HepG2 (cell line): ENCODE results near the gene SLC35F4. TPM values are rescaled to one million over a fixed set of nuclear protein-coding genes. Genes with fewer than 3 reads are reported as not detected.

Experiments used
- ATAC-seq: fragments of 200-7000 bp; cut with Tn5 transposase; 3 replicates; pipeline ENCODE4 v1.9.1; 2020; ENCODE audit warnings: mild to moderate bottlenecking, moderate library complexity
- BruUV-seq: library from RNA; stranded (reverse); fragments of 400-500 nt; replicated peaks from 2 replicates; lab custom pipeline; 2021; lab: Mats Ljungman, UMichigan
- CTCF ChIA-PET: fragments of 300-600 bp; formaldehyde crosslinking; extraction: SDS; loops from one replicate; lab custom pipeline; 2021; ENCODE audit warnings: low total read pairs, inconsistent platforms, low intra/inter-chr PET ratio; lab: Yijun Ruan, JAX
- POLR2A ChIA-PET: fragments of 350-600 bp; sonication (Branson Sonifier 250); formaldehyde crosslinking; loops from one replicate; lab custom pipeline; 2020; ENCODE audit warnings: antibody characterized with exemption, inconsistent platforms; lab: Yijun Ruan, JAX
- DNase-seq: peaks from one replicate; pipeline ENCODE4 v3.0.0-alpha.2; 2015; ENCODE audit warnings: low spot score
- FAIRE-seq: peaks from 3 replicates; lab custom pipeline; 2011; peaks lifted over from hg19 to GRCh38; lab: Jason Lieb, UNC
- H2AFZ ChIP-seq: one replicate; pipeline ENCODE4 v1.6.1; 2011; ENCODE audit warnings: low read length, inconsistent platforms
- H3K27ac ChIP-seq: fragments of 300-600 bp; 3 replicates; pipeline ENCODE4 v1.8.0; 2011; ENCODE audit warnings: mixed run types, mild to moderate bottlenecking, mixed read lengths, low read length, inconsistent platforms; ENCODE audit not compliant: insufficient read depth; ENCODE audit errors: extremely low read length
- H3K27me3 ChIP-seq, 2 experiments: fragments of 200-600 bp in 1 of 2; 2 replicates in 1 of 2; 3 replicates in 1 of 2; pipeline versions ENCODE4 v1.6.0 to v1.8.0; 2011; ENCODE audit warnings: low read length in 2 of 2, mild to moderate bottlenecking in 2 of 2, moderate library complexity in 2 of 2, inconsistent platforms in 1 of 2; ENCODE audit not compliant: insufficient read depth in 2 of 2, control insufficient read depth in 1 of 2
- H3K36me3 ChIP-seq, 2 experiments: fragments of 200-600 bp in 1 of 2; replicated peaks in 1 of 2; 2 replicates in 1 of 2; 3 replicates in 1 of 2; pipeline versions ENCODE4 v1.5.1 to v1.8.0; 2011; ENCODE audit warnings: low read length in 2 of 2, inconsistent platforms in 1 of 2; ENCODE audit not compliant: insufficient read depth in 2 of 2, control insufficient read depth in 1 of 2
- H3K4me1 ChIP-seq: 2 replicates; pipeline ENCODE4 v1.5.1; 2012; ENCODE audit warnings: low read length, inconsistent platforms; ENCODE audit not compliant: insufficient read depth
- H3K4me2 ChIP-seq: 2 replicates; pipeline ENCODE4 v1.6.0; 2011; ENCODE audit warnings: low read depth, low read length, inconsistent platforms
- H3K4me3 ChIP-seq, 3 experiments: fragments of 200-600 bp in 1 of 3; sonication (generic), shearing (Covaris generic) in 1 of 3; replicated peaks in 1 of 3; 2 replicates each; pipeline ENCODE4 v1.5.1; 2011 to 2016; ENCODE audit warnings: low read length in 3 of 3, inconsistent platforms in 2 of 3, low read depth in 2 of 3, mild to moderate bottlenecking in 2 of 3, control low read depth in 1 of 3, mixed read lengths in 1 of 3; ENCODE audit not compliant: insufficient read depth in 1 of 3
- H3K79me2 ChIP-seq: one replicate; pipeline ENCODE4 v1.6.1; 2011; ENCODE audit warnings: low read length, inconsistent platforms; ENCODE audit not compliant: insufficient read depth
- H3K9ac ChIP-seq: 2 replicates; pipeline ENCODE4 v1.6.0; 2011; ENCODE audit warnings: mild to moderate bottlenecking, low read depth, low read length, inconsistent platforms; ENCODE audit not compliant: insufficient read depth
- H3K9me3 ChIP-seq: 2 replicates; pipeline ENCODE4 v1.5.1; 2012; ENCODE audit warnings: mild to moderate bottlenecking, low read length
- H4K20me1 ChIP-seq: 2 replicates; pipeline ENCODE4 v1.6.0; 2011; ENCODE audit warnings: inconsistent platforms, mild to moderate bottlenecking, low read length, moderate library complexity; ENCODE audit not compliant: insufficient read depth
- CENPT ChIP-seq: sonication (generic); formaldehyde crosslinking; IDR thresholded peaks from 2 replicates; pipeline ENCODE4 v1.8.0; 2022; ENCODE audit warnings: low read depth, mild to moderate bottlenecking, moderate library complexity, missing genetic modification reagents
- GLI4 ChIP-seq: sonication (generic); formaldehyde crosslinking; IDR thresholded peaks from 2 replicates; pipeline ENCODE4 v1.5.1; 2020; ENCODE audit warnings: missing genetic modification reagents, mild to moderate bottlenecking, moderate library complexity, borderline replicate concordance
- GZF1 ChIP-seq: sonication (generic); formaldehyde crosslinking; IDR thresholded peaks from 2 replicates; pipeline ENCODE4 v1.5.1; 2020; ENCODE audit warnings: mild to moderate bottlenecking, missing genetic modification reagents
- KMT2B ChIP-seq: IDR thresholded peaks from 2 replicates; pipeline ENCODE4 v1.6.1; 2016; ENCODE audit warnings: missing genetic modification reagents, missing compliant biosample characterization
- MIER2 ChIP-seq: IDR thresholded peaks from 2 replicates; pipeline ENCODE4 v1.6.1; 2016; ENCODE audit warnings: missing biosample characterization, missing genetic modification reagents
- MLLT10 ChIP-seq: sonication (generic); formaldehyde crosslinking; IDR thresholded peaks from 2 replicates; pipeline ENCODE4 v1.4.0; 2020; ENCODE audit warnings: missing genetic modification reagents
- RCOR2 ChIP-seq: IDR thresholded peaks from 2 replicates; pipeline ENCODE4 v1.6.1; 2016; ENCODE audit warnings: missing biosample characterization, missing genetic modification reagents
- RXRA ChIP-seq: sonication (generic); formaldehyde crosslinking; IDR thresholded peaks from 2 replicates; pipeline ENCODE4 v1.5.1; 2020; ENCODE audit warnings: missing genetic modification reagents
- SP5 ChIP-seq: IDR thresholded peaks from 2 replicates; pipeline ENCODE4 v1.6.1; 2016; ENCODE audit warnings: low read depth, borderline replicate concordance
- ZBTB42 ChIP-seq: sonication (generic); formaldehyde crosslinking; IDR thresholded peaks from 2 replicates; pipeline ENCODE4 v1.5.0; 2020; ENCODE audit warnings: mild to moderate bottlenecking, missing genetic modification reagents
- ZC3H4 ChIP-seq: sonication (generic); formaldehyde crosslinking; IDR thresholded peaks from 2 replicates; pipeline ENCODE4 v1.4.0; 2020; ENCODE audit warnings: missing genetic modification reagents, borderline replicate concordance
- ZKSCAN5 ChIP-seq: sonication (generic); formaldehyde crosslinking; IDR thresholded peaks from 2 replicates; pipeline ENCODE4 v1.5.1; 2020; ENCODE audit warnings: mild to moderate bottlenecking, missing genetic modification reagents
- ZNF124 ChIP-seq: sonication (generic); formaldehyde crosslinking; IDR thresholded peaks from 2 replicates; pipeline ENCODE4 v1.4.0; 2020; ENCODE audit warnings: missing genetic modification reagents
- ZNF235 ChIP-seq: sonication (generic); formaldehyde crosslinking; IDR thresholded peaks from 2 replicates; pipeline ENCODE4 v1.8.1; 2023; ENCODE audit warnings: mild to moderate bottlenecking, missing genetic modification reagents, borderline replicate concordance
- ZNF44 ChIP-seq: sonication (generic); formaldehyde crosslinking; IDR thresholded peaks from 2 replicates; pipeline ENCODE4 v1.5.1; 2020; ENCODE audit warnings: mild to moderate bottlenecking, missing genetic modification reagents
- ZNF510 ChIP-seq: sonication (generic); formaldehyde crosslinking; IDR thresholded peaks from 2 replicates; pipeline ENCODE4 v1.4.0; 2020; ENCODE audit warnings: low read depth, mild to moderate bottlenecking, missing genetic modification reagents
- ZNF737 ChIP-seq: sonication (generic); formaldehyde crosslinking; IDR thresholded peaks from 2 replicates; pipeline ENCODE4 v1.5.0; 2020; ENCODE audit warnings: missing genetic modification reagents, mild to moderate bottlenecking, borderline replicate concordance
- ZZZ3 ChIP-seq: sonication (generic); formaldehyde crosslinking; IDR thresholded peaks from 2 replicates; pipeline ENCODE4 v1.4.0; 2020; ENCODE audit warnings: missing genetic modification reagents, mild to moderate bottlenecking, borderline replicate concordance
- WGBS: methylation state at CpG from one replicate; pipeline ENCODE4 v1.1.6; 2017; ENCODE audit warnings: low lambda C conversion rate; 5-methylcytosine and 5-hydroxymethylcytosine counted together
- in situ Hi-C: cut with HindIII; loops from 2 replicates; pipeline ENCODE4 v1.10.0; 2017; ENCODE audit warnings: low pct_unique_long_range_greater_than_20kb; ENCODE audit not compliant: extremely low pct_ligation_motif_present
- intact Hi-C: fragments of 100-400 bp; cut with micrococcal nuclease; formaldehyde crosslinking; loops from one replicate; pipeline ENCODE4 v1.10.0; 2022; ENCODE audit not compliant: unreplicated experiment
- polyA plus RNA-seq, 8 experiments: library from polyadenylated mRNA; depleted of rRNA in 3 of 8; stranded (reverse) in 7 of 8; unstranded in 1 of 8; fragments of >200 nt; fragmentation: Illumina TruSeq in 4 of 8; extraction: Trizol in 4 of 8; gene quantifications; 2 replicates each; pipeline versions ENCODE4 v1.2.1 to v1.2.3, GENCODE V29; 2011 to 2016; ENCODE audit warnings: low read depth in 4 of 8, missing spikeins in 1 of 8, mixed read lengths in 1 of 8; ENCODE audit not compliant: insufficient read depth in 1 of 8
- total RNA-seq, 5 experiments: library from RNA; depleted of rRNA; stranded (reverse); fragments of >200 nt; fragmentation: Illumina TruSeq; extraction: Trizol; gene quantifications; 2 replicates each; pipeline ENCODE4 v1.2.3, GENCODE V29; 2016; ENCODE audit warnings: low read depth in 1 of 5
- TF ChIP-seq, protein P1 (sequence below): sonication (generic); formaldehyde crosslinking; IDR thresholded peaks from 2 replicates; pipeline ENCODE4 v1.8.1; 2023; ENCODE audit warnings: mild to moderate bottlenecking, missing genetic modification reagents
- TF ChIP-seq, protein P2 (sequence below): sonication (generic); formaldehyde crosslinking; IDR thresholded peaks from 2 replicates; pipeline ENCODE4 v1.5.0; 2020; ENCODE audit warnings: mild to moderate bottlenecking, missing genetic modification reagents

The SLC35F4 gene
- total and polyA plus RNA-seq, 2 of the 13 experiments (the other 11 are each of a cell fraction or from before 2014, with no cell fraction given), result not detected

DNA sequence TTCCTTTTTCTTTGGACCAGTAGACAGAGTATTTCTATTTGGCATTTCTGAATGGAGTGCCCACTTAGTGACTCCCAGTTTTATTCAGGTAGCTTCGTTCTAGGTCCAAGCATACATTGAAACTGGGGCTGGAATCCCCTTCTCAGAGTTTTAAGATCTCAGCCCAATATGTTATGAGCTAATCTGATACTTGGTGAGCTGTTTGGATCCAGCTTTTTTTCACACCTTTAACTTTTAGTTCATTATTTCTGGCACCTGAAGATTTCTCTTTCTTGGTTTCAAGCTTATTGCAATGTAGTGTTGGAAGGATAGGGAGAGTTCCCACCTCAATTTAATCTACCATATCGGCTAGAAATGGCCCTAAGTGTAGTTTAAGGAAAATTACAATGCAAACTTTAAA is 318.8 kb downstream of the SLC35F4 start:
- 0% methylated on average over 2 of the region's 2 CpGs for WGBS
- Histone ChIP-seq H3K4me1 (no peaks in the 10 kb centered on the region), H3K27ac (no peak overlapping the region), H3K27me3 (no peaks in the 10 kb centered on the region), H3K4me3 (no peak overlapping the region), H3K9me3 (no peaks in the 10 kb centered on the region), H3K36me3 (no peaks in the 10 kb centered on the region), H3K79me2 (no peaks in the 10 kb centered on the region), H4K20me1 (no peaks in the 10 kb centered on the region), H3K9ac (no peak overlapping the region), H3K4me2 (no peak overlapping the region), H2AFZ (no peak overlapping the region)
- ChIA-PET POLR2A (no interaction called here), CTCF (no interaction called here)
- BruUV-seq, result no TSS peak
- in situ Hi-C loops, result no loop called here
- DNase-seq, result no peak
- ATAC-seq, result no peak
- no peak for FAIRE-seq
- TF ChIP-seq, protein P1, sequence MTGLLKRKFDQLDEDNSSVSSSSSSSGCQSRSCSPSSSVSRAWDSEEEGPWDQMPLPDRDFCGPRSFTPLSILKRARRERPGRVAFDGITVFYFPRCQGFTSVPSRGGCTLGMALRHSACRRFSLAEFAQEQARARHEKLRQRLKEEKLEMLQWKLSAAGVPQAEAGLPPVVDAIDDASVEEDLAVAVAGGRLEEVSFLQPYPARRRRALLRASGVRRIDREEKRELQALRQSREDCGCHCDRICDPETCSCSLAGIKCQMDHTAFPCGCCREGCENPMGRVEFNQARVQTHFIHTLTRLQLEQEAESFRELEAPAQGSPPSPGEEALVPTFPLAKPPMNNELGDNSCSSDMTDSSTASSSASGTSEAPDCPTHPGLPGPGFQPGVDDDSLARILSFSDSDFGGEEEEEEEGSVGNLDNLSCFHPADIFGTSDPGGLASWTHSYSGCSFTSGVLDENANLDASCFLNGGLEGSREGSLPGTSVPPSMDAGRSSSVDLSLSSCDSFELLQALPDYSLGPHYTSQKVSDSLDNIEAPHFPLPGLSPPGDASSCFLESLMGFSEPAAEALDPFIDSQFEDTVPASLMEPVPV (CRISPR knock-in tag), result no peak
- TF ChIP-seq CENPT (CRISPR knock-in tag), result no peak
- no peak for TF ChIP-seq ZBTB42 (CRISPR knock-in tag)
- no peak for TF ChIP-seq KMT2B
- no peak for TF ChIP-seq RCOR2 (CRISPR knock-in tag)
- no peak for TF ChIP-seq MLLT10 (CRISPR knock-in tag)
- no peak for TF ChIP-seq ZZZ3 (CRISPR knock-in tag)
- no peak for TF ChIP-seq ZNF737 (CRISPR knock-in tag)
- no peak for TF ChIP-seq GLI4 (CRISPR knock-in tag)
- TF ChIP-seq ZNF44 (CRISPR knock-in tag), result no peak
- TF ChIP-seq ZKSCAN5, result no peak
- TF ChIP-seq ZNF510, result no peak
- no peak for TF ChIP-seq MIER2
- no peak for TF ChIP-seq GZF1 (CRISPR knock-in tag)
- TF ChIP-seq ZC3H4 (CRISPR knock-in tag), result no peak
- TF ChIP-seq SP5 (CRISPR knock-in tag), result no peak
- TF ChIP-seq ZNF124, result no peak
- TF ChIP-seq, protein P2, sequence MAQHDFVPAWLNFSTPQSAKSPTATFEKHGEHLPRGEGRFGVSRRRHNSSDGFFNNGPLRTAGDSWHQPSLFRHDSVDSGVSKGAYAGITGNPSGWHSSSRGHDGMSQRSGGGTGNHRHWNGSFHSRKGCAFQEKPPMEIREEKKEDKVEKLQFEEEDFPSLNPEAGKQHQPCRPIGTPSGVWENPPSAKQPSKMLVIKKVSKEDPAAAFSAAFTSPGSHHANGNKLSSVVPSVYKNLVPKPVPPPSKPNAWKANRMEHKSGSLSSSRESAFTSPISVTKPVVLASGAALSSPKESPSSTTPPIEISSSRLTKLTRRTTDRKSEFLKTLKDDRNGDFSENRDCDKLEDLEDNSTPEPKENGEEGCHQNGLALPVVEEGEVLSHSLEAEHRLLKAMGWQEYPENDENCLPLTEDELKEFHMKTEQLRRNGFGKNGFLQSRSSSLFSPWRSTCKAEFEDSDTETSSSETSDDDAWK (CRISPR knock-in tag), result no peak
- no peak for TF ChIP-seq RXRA
- no peak for TF ChIP-seq ZNF235 (CRISPR knock-in tag)
- intact Hi-C loops, result no loop called here
